ENCODE results near the gene KTN1.

KTN1 gene

DNA sequence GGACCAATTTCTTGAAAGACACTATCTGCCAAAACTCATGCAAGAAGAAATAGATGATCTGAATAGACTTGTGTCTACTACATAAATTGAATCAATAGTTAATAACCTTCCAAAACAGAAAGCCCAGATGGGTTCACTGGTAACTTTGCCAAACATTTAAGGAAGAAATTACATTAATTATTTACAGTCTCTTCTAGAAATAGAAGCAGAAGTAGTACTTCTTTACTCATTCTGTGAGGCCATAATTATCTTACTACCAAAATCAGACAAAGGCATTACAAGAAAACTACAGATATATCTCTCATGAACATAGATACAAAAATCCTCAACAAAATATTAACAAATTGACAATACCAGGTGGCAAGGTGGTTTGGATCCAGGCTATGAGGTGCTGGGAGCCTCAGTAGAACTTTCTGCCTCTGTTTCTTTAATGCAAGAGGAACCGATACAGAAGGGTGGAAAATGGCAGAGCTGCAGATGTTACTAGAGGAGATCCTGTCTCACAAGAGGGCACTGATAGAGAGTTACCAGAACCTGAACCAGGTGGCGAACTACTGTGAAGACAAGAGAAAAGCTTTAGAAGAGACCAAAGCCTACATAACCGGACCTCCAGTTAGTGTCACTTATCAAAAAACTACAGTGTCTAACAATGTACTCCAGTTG is 33.7 kb upstream of the KTN1 start:
- H3K9ac ChIP-seq (ENCODE audit: low read length): no peak overlapping the region
- H3K4me1 ChIP-seq (ENCODE audit: control insufficient read depth, insufficient read depth, low read length): no peaks in the 10 kb centered on the region
- H3K4me3 ChIP-seq (ENCODE audit: low read length): no peak overlapping the region
- H3K27me3 ChIP-seq (ENCODE audit: control insufficient read depth, insufficient read depth, low read length): no peaks in the 10 kb centered on the region
- H3K9me3 ChIP-seq (ENCODE audit: control insufficient read depth, low read length): no peaks in the 10 kb centered on the region
- H3K36me3 ChIP-seq (ENCODE audit: control insufficient read depth, insufficient read depth, low read length): no peaks in the 10 kb centered on the region

DNA sequence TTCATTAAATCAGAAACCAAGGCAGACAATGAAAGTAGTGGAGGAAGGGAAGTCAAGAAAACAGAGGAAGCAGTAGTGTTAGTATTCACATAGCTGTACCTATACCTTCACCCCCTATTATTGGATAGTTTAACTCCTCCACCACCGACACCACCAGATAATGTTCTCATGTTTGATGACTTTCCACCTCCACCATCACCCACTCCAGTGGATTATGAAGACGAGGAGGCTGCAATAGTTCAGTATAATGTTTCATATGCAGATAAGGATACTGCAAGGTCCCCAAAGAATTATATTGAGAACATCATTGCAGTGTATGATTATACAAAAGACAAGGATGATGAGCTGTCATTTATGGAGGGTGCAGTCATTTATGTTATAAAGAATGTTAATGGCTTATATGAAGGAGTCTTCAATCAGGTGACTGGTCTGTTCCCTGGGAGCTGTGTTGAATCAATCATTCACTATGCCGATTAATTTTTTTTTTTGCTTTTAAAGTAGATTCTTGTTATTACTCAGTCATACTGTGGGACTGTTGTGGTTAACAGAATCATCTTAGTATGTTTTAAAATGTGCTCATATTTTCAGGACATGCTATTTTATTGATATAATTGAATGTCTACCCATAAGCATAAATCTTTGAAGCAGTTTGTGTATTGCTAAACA is 32.2 kb upstream of the KTN1 start:
- no peaks in the 10 kb centered on the region for H3K36me3 ChIP-seq (ENCODE audit: control insufficient read depth, insufficient read depth, low read length)
- no peaks in the 10 kb centered on the region for H3K9me3 ChIP-seq (ENCODE audit: control insufficient read depth, low read length)
- H3K4me3 ChIP-seq (ENCODE audit: low read length): no peak overlapping the region
- H3K27me3 ChIP-seq (ENCODE audit: control insufficient read depth, insufficient read depth, low read length): no peaks in the 10 kb centered on the region
- no peak overlapping the region for H3K9ac ChIP-seq (ENCODE audit: low read length)
- H3K4me1 ChIP-seq (ENCODE audit: control insufficient read depth, insufficient read depth, low read length): no peaks in the 10 kb centered on the region

DNA sequence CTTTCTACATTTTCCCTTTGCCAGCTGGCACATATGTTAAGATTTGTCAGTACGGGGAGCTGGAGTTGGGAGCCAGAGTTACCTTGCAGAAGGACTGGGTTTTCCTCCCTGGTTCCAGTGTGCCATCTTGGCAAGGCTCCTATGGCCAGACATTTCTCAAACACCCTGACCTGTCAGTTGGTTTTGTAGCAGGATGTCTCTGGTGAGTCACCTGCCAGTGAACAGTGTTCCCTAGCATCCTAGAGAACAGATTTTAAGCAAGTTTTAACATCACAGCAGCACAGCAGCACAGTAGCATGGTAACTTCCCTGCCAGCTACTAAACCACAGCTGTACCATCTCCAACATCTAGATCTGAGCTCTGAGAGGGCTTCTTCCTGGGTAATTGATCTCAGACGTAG is 26.2 kb upstream of the KTN1 start:
- H3K9ac ChIP-seq (ENCODE audit: low read length): no peak overlapping the region

DNA sequence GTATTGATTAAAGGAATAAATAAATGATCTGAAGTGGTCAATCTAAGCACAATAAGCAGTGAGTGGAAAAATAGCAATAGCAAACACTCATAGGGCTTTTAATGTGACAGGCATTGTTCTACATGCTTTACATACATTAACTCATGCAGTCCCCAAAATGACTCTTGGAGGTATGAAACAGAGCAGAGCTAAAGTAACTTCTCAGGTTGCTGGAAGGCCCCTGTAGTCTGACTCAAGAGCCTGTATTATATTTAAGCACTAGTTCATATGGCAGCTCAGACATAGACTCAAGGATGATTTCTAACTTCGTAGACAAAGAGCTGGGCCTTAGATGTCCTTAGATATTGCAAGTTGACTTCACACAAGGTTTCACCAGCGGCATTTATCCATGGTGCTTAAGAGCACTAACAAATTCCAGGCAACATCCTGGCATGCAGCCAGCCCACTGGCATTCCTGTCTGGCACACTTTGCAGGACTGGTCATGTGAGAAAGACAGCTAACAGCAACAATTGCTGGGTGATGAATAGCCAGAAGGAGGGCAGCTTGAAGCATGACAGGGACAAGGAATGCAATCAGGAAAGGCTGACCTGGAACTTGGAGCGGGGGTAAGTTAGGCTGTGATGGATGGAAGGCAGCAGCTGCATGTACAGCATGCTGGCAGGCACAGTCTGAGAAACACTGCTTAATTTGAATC is 22.9 kb upstream of the KTN1 start:
- Histone ChIP-seq H3K36me3 (ENCODE audit: control insufficient read depth, insufficient read depth, low read length) (no peaks in the 10 kb centered on the region), H3K4me1 (ENCODE audit: control insufficient read depth, insufficient read depth, low read length) (no peaks in the 10 kb centered on the region), H3K4me3 (ENCODE audit: low read length) (no peak overlapping the region)

More for the DNA sequence above, 26.2 kb upstream of the KTN1 start:
- H3K4me3 ChIP-seq (ENCODE audit: low read length): no peak overlapping the region
- H3K27me3 ChIP-seq (ENCODE audit: control insufficient read depth, insufficient read depth, low read length): no peaks in the 10 kb centered on the region
- H3K36me3 ChIP-seq (ENCODE audit: control insufficient read depth, insufficient read depth, low read length): no peaks in the 10 kb centered on the region
- no peaks in the 10 kb centered on the region for H3K9me3 ChIP-seq (ENCODE audit: control insufficient read depth, low read length)
- no peaks in the 10 kb centered on the region for H3K4me1 ChIP-seq (ENCODE audit: control insufficient read depth, insufficient read depth, low read length)

DNA sequence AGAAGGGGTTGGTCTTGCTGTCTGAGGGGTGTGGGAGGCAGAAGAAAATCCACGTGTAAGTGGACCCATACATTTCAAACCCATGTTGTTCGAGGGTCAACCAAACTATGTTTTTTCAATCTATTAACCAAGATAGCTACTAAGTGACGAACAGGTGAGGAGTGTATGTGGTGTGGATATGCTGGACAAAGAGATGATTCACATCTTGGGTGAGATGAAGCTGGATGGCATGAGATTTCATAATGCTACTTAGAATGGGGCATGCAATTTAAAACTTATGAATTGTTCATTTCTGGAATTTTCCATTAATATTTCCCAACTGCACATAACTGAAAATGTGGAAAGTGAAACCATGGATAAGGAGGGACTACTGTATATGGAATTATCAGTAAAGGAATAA is 17.9 kb upstream of the KTN1 start:
- Histone ChIP-seq H3K4me3 (ENCODE audit: low read length) (no peak overlapping the region), H3K36me3 (ENCODE audit: control insufficient read depth, insufficient read depth, low read length) (no peaks in the 10 kb centered on the region), H3K4me1 (ENCODE audit: control insufficient read depth, insufficient read depth, low read length) (no peaks in the 10 kb centered on the region), H3K9ac (ENCODE audit: low read length) (no peak overlapping the region), H3K27me3 (ENCODE audit: control insufficient read depth, insufficient read depth, low read length) (no peaks in the 10 kb centered on the region), H3K9me3 (ENCODE audit: control insufficient read depth, low read length) (no peaks in the 10 kb centered on the region)

More for the DNA sequence above, 22.9 kb upstream of the KTN1 start:
- H3K9ac ChIP-seq (ENCODE audit: low read length): no peak overlapping the region
- H3K27me3 ChIP-seq (ENCODE audit: control insufficient read depth, insufficient read depth, low read length): no peaks in the 10 kb centered on the region
- H3K9me3 ChIP-seq (ENCODE audit: control insufficient read depth, low read length): no peaks in the 10 kb centered on the region

DNA sequence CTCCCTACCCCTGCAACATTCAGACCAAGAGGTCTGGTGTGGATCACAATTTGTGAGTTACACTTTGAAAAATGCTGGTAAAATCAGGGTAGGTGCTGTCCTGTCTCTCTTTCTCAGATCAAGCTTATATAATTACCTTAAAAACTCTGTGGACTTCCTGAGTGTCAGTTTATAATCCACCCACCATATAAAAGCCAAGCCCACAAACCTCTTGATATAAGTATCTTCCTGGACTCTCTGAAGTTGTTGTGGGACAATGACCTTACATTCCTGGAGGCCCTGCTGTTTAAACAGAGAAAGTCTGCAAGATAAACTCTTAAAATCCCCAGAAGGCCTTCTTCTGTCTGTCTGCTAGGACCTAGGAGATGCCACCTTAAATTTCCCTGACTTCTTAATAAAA is 11.4 kb upstream of the KTN1 start:
- Histone ChIP-seq H3K4me1 (ENCODE audit: control insufficient read depth, insufficient read depth, low read length) (no peaks in the 10 kb centered on the region), H3K9ac (ENCODE audit: low read length) (no peak overlapping the region), H3K27me3 (ENCODE audit: control insufficient read depth, insufficient read depth, low read length) (no peaks in the 10 kb centered on the region), H3K9me3 (ENCODE audit: control insufficient read depth, low read length) (no peaks in the 10 kb centered on the region), H3K4me3 (ENCODE audit: low read length) (no peak overlapping the region), H3K36me3 (ENCODE audit: control insufficient read depth, insufficient read depth, low read length) (no peaks in the 10 kb centered on the region)

DNA sequence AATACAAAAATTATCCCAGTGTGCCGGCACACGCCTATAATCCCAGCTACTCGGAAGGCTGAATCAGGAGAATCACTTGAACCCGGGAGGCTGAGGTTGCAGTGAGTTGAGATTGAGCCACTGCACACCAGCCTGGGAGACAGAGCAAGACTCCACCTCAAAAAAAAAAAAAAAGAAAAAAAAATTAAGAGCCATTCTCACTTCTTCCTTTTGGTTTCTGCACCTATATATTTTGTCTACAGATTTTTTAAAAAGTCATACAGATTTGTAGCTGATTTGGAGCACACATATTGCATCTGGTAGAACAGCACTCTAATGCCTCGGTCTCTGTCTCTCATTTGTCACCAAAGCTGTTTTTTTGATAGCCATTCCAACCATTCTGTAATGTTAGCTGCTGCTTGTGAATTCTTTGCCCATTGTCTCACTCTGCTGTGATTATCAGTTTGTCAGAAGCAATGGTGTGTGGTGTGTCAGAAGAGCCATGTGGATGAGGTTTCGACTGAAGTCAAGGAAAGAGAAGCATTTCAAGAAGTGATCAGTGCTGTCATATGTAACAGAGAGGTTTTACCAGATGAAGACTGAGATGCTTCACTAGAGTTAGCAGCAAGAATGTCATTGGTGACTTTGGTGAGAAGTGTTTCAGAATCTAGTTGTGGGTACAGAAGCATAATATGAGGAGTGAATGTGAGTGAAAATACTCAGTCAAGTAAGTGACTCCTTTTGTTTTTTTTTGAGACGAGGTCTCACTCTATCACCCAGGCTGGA is 8.7 kb upstream of the KTN1 start:
- Histone ChIP-seq H3K9ac (ENCODE audit: low read length) (no peak overlapping the region), H3K4me3 (ENCODE audit: low read length) (no peak overlapping the region)

DNA sequence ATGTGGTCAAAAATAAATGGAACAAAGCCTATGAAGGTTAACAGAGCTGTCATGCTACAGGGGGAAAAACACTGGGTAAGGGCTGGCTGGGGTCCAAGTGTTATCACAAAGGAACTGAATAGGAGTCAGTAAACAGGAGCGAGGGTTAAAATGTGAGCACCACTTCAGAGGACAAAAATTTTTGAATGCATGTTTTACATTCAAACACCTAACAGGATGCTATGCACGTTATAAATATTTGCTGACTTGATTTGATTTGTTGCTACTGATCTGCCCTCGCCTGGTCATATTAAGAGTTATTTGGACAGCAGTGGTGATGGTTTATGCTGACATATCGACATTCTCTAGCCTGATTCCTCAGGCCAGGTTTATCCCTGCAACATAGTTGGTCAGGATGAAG is 7.4 kb upstream of the KTN1 start:
- no peaks in the 10 kb centered on the region for H3K36me3 ChIP-seq (ENCODE audit: control insufficient read depth, insufficient read depth, low read length)
- no peaks in the 10 kb centered on the region for H3K27me3 ChIP-seq (ENCODE audit: control insufficient read depth, insufficient read depth, low read length)
- H3K9ac ChIP-seq (ENCODE audit: low read length): no peak overlapping the region
- no peak overlapping the region for H3K4me3 ChIP-seq (ENCODE audit: low read length)
- no peaks in the 10 kb centered on the region for H3K9me3 ChIP-seq (ENCODE audit: control insufficient read depth, low read length)
- H3K4me1 ChIP-seq (ENCODE audit: control insufficient read depth, insufficient read depth, low read length): no peaks in the 10 kb centered on the region

More for the DNA sequence above, 8.7 kb upstream of the KTN1 start:
- Histone ChIP-seq H3K36me3 (ENCODE audit: control insufficient read depth, insufficient read depth, low read length) (no peaks in the 10 kb centered on the region), H3K9me3 (ENCODE audit: control insufficient read depth, low read length) (no peaks in the 10 kb centered on the region), H3K27me3 (ENCODE audit: control insufficient read depth, insufficient read depth, low read length) (no peaks in the 10 kb centered on the region), H3K4me1 (ENCODE audit: control insufficient read depth, insufficient read depth, low read length) (no peaks in the 10 kb centered on the region)

DNA sequence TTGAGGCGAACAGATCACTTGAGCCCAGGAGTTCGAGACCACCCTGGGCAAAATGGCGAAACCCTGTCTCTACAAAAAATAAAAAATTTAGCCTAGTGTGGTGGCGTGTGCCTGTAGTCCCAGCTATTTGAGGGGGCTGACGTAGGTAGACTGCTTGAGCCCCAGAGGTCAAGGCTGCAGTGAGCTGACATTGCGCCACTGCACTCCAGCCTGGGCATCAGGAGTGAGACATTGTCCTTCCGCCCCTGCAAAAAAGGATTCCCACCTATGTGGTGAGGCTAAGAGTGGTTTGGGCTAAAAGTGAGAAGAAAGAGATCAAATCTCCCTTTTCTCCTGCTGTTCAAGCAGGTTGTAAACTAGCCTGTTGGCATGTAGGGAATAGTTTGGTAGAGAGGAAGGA is 5.0 kb upstream of the KTN1 start:
- Histone ChIP-seq H3K9ac (ENCODE audit: low read length) (no peak overlapping the region), H3K36me3 (ENCODE audit: control insufficient read depth, insufficient read depth, low read length) (no peaks in the 10 kb centered on the region), H3K4me1 (ENCODE audit: control insufficient read depth, insufficient read depth, low read length) (no peaks in the 10 kb centered on the region), H3K9me3 (ENCODE audit: control insufficient read depth, low read length) (no peaks in the 10 kb centered on the region), H3K4me3 (ENCODE audit: low read length) (no peak overlapping the region), H3K27me3 (ENCODE audit: control insufficient read depth, insufficient read depth, low read length) (no peaks in the 10 kb centered on the region)

DNA sequence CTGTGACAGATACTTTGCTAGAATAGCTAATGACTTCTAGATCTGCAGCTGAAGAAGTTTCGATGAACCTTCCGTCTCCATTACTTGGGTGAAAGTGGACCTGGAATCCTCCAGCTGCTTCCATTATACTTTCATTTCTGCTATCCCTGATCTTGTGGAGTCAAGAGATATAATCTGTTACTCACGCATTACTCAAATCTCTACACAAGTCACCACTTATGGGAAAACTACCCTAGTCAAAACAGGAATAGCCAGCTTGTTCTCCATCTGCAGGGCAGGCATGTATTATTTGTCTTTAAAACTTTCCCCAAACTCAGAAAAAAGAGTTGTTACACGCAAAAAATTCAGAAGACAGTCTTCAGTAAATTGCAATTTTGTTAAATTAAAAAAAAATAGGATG is 2.8 kb upstream of the KTN1 start:
- no peaks in the 10 kb centered on the region for H3K36me3 ChIP-seq (ENCODE audit: control insufficient read depth, insufficient read depth, low read length)
- H3K4me3 ChIP-seq (ENCODE audit: low read length): no peak overlapping the region
- H3K27me3 ChIP-seq (ENCODE audit: control insufficient read depth, insufficient read depth, low read length): peaks cover 4% of the 10 kb centered on the region
- H3K9me3 ChIP-seq (ENCODE audit: control insufficient read depth, low read length): no peaks in the 10 kb centered on the region
- no peak overlapping the region for H3K9ac ChIP-seq (ENCODE audit: low read length)
- peaks cover 10% of the 10 kb centered on the region for H3K4me1 ChIP-seq (ENCODE audit: control insufficient read depth, insufficient read depth, low read length)

DNA sequence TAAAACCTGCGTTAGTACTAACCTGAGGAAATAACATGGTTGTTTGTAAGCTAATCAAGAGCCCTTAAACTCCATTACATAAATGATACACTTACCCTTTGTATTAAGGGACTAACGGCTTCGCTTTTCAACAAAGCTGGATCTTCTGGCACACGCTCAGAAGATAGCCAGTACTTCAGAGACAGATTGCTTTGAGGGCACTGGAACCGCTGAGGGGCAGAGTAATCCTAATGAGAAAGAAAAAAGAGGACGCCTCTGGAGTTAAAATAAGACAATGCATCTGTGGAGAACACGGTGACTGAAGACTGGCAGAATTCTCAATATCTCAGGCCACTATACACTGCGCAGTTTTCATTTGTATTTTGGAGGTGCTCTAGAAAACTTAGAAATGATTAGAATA is 1.5 kb upstream of the KTN1 start:
- H3K9ac ChIP-seq (ENCODE audit: low read length): peak overlapping the region; percentile 68
- H3K36me3 ChIP-seq (ENCODE audit: control insufficient read depth, insufficient read depth, low read length): no peaks in the 10 kb centered on the region
- peaks cover 7% of the 10 kb centered on the region for H3K27me3 ChIP-seq (ENCODE audit: control insufficient read depth, insufficient read depth, low read length)
- no peaks in the 10 kb centered on the region for H3K9me3 ChIP-seq (ENCODE audit: control insufficient read depth, low read length)
- peaks cover 18% of the 10 kb centered on the region for H3K4me1 ChIP-seq (ENCODE audit: control insufficient read depth, insufficient read depth, low read length)
- H3K4me3 ChIP-seq (ENCODE audit: low read length): no peak overlapping the region
